ENCODE data around the gene MYLK4. TPM values are rescaled to one million over a fixed set of nuclear protein-coding genes. Genes with fewer than 3 reads are reported as not detected.

Gene MYLK4
- total and polyA plus RNA-seq, 2 donors (not counting 3 experiments of a cell fraction or from before 2014, with no cell fraction given): 0.41 to 0.62 TPM

DNA sequence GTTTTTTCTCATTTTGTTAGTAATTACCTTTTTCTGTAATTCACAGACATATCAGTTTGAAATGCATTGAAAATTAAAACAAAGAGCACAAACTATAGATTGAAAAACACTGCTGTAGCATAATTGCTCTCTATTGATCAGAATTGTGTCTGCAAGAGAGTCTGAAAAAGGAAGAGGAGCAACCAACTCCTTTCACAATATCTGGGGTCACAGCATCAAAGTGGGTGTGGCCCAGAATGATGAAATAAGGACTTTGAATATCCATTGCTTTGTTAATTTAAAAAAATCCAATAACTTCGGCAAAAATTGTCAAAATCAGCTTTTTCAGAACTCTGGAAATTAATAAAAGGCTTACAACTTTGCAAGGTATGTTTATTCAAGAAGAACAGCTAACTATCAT, 99.2 kb downstream of the MYLK4 start:
- ChIA-PET CTCF (no interaction called here), POLR2A (no interaction called here)
- H3K4me2 ChIP-seq (ENCODE audit: insufficient read depth, low read length): no peak overlapping the region
- dilution Hi-C loops (cut with MboI; ENCODE audit: extremely low pct_ligation_motif_present, low sequenced_read_pairs): no loop called here
- no peak for TF ChIP-seq MYC (IDR thresholded peaks at IDR 0.05; ENCODE audit: low read depth, low read length)
- no peak for TF ChIP-seq FOS (IDR thresholded peaks at IDR 0.05; ENCODE audit: borderline replicate concordance, insufficient read depth, low read length)
- TF ChIP-seq EZH2 (IDR thresholded peaks at IDR 0.05; ENCODE audit: borderline replicate concordance, low read depth, low read length, severe bottlenecking): no peak
- no peak for TF ChIP-seq POLR2AphosphoS5 (IDR thresholded peaks at IDR 0.05; ENCODE audit: insufficient read depth, low read depth, low read length)
- TF ChIP-seq GATA2 (IDR thresholded peaks at IDR 0.05; ENCODE audit: insufficient read depth, insufficient read length, low read depth, low read length): no peak
- TF ChIP-seq, protein P1, sequence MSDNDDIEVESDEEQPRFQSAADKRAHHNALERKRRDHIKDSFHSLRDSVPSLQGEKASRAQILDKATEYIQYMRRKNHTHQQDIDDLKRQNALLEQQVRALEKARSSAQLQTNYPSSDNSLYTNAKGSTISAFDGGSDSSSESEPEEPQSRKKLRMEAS (IDR thresholded peaks at IDR 0.05; ENCODE audit: insufficient read depth, insufficient read length): no peak
- TF ChIP-seq, protein P2, sequence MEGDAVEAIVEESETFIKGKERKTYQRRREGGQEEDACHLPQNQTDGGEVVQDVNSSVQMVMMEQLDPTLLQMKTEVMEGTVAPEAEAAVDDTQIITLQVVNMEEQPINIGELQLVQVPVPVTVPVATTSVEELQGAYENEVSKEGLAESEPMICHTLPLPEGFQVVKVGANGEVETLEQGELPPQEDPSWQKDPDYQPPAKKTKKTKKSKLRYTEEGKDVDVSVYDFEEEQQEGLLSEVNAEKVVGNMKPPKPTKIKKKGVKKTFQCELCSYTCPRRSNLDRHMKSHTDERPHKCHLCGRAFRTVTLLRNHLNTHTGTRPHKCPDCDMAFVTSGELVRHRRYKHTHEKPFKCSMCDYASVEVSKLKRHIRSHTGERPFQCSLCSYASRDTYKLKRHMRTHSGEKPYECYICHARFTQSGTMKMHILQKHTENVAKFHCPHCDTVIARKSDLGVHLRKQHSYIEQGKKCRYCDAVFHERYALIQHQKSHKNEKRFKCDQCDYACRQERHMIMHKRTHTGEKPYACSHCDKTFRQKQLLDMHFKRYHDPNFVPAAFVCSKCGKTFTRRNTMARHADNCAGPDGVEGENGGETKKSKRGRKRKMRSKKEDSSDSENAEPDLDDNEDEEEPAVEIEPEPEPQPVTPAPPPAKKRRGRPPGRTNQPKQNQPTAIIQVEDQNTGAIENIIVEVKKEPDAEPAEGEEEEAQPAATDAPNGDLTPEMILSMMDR (IDR thresholded peaks at IDR 0.05; ENCODE audit: extremely low read depth in 1 of 2, insufficient read depth in 1 of 2, low read depth in 1 of 2, low read length in 2 of 2): no peak
- TF ChIP-seq JUN (IDR thresholded peaks at IDR 0.05; ENCODE audit: borderline replicate concordance, insufficient read depth, insufficient read length, low read depth): no peak
- TF ChIP-seq POLR2A (IDR thresholded peaks at IDR 0.05; ENCODE audit: low read depth, low read length): no peak
- DNase-seq (ENCODE audit: low read depth, low spot score) (no peak), FAIRE-seq (no peak)
- intact Hi-C loops (cut with micrococcal nuclease): no loop called here
- H4K20me1 ChIP-seq (replicated peaks; ENCODE audit: control insufficient read depth, extremely low read depth, insufficient read depth, low read length): no peaks in the 10 kb centered on the region
- no peak overlapping the region for H2AFZ ChIP-seq (ENCODE audit: low read depth, low read length)
- no peaks in the 10 kb centered on the region for H3K79me2 ChIP-seq (ENCODE audit: control insufficient read depth, insufficient read depth, low read length)
- no peak overlapping the region for H3K4me3 ChIP-seq (replicated peaks in 1 of 3; ENCODE audit: insufficient read depth in 1 of 3, low read depth in 1 of 3, low read length in 3 of 3)
- H3K36me3 ChIP-seq (ENCODE audit: control insufficient read depth in 2 of 2, extremely low read depth in 1 of 2, insufficient read depth in 2 of 2, low read length in 2 of 2): no peaks in the 10 kb centered on the region
- peaks cover 0 to 4% of the 10 kb centered on the region in 2 experiments for H3K27me3 ChIP-seq (ENCODE audit: control insufficient read depth in 2 of 2, insufficient read depth in 2 of 2, low read length in 2 of 2)
- H3K9ac ChIP-seq (replicated peaks; ENCODE audit: extremely low read depth, insufficient read depth, low read length): no peak overlapping the region
- no peaks in the 10 kb centered on the region for H3K4me1 ChIP-seq (ENCODE audit: control insufficient read depth, extremely low read depth, insufficient read depth, low read length)
- H3K9me1 ChIP-seq (replicated peaks; ENCODE audit: control insufficient read depth, extremely low read depth, insufficient read depth, low read length): no peaks in the 10 kb centered on the region
- no peak overlapping the region for H3K27ac ChIP-seq (ENCODE audit: insufficient read depth, low read depth, low read length)
- no peaks in the 10 kb centered on the region for H3K9me3 ChIP-seq (replicated peaks; ENCODE audit: control insufficient read depth, insufficient read depth, low read length)
- BruUV-seq (replicated peaks): no TSS peak
